ENCODE data around the gene MGAT4D. TPM values are rescaled to one million over a fixed set of nuclear protein-coding genes. Genes with fewer than 3 reads are reported as not detected.

MGAT4D gene
- total and polyA plus RNA-seq, 8 donors: 0.43 TPM; not detected in 7

- no peaks in the 10 kb centered on the region for H3K36me3 ChIP-seq
- intact Hi-C loops (cut with DNase I): no loop called here
- H3K4me3 ChIP-seq: peak overlapping the region in 1 of 4 donors; percentile 43
- 91 to 92% methylated on average over 11 of the region's 11 CpGs for WGBS, 2 donors
- no peaks in the 10 kb centered on the region for H3K9me3 ChIP-seq
- ATAC-seq (no peak), DNase-seq (no peak), FAIRE-seq (no peak)
- no peak for TF ChIP-seq CTCF (IDR thresholded peaks at IDR 0.05)
- H3K27me3 ChIP-seq: peaks cover 0 to 5% (median 0%) of the 10 kb centered on the region in 4 donors
- H3K4me1 ChIP-seq: no peaks in the 10 kb centered on the region
- H3K27ac ChIP-seq: no peak overlapping the region
Measured at GRCh38 chr4:140497405-140497746, 717 bp downstream of the MGAT4D start.

- H3K36me3 ChIP-seq: no peaks in the 10 kb centered on the region
- no peak for TF ChIP-seq CTCF (IDR thresholded peaks at IDR 0.05)
- no peaks in the 10 kb centered on the region for H3K4me1 ChIP-seq
- intact Hi-C loops (cut with DNase I): no loop called here
- H3K27me3 ChIP-seq: no peaks in the 10 kb centered on the region
- DNase-seq: no peak
- no peak overlapping the region for H3K27ac ChIP-seq
- H3K9me3 ChIP-seq: no peaks in the 10 kb centered on the region
- WGBS, 2 donors: 58 to 77% methylated on average over 1 of the region's 1 CpG
- H3K4me3 ChIP-seq: no peak overlapping the region
- FAIRE-seq: no peak
- no peak for ATAC-seq
Measured at GRCh38 chr4:140485939-140486338, 12.2 kb downstream of the MGAT4D start.

DNA sequence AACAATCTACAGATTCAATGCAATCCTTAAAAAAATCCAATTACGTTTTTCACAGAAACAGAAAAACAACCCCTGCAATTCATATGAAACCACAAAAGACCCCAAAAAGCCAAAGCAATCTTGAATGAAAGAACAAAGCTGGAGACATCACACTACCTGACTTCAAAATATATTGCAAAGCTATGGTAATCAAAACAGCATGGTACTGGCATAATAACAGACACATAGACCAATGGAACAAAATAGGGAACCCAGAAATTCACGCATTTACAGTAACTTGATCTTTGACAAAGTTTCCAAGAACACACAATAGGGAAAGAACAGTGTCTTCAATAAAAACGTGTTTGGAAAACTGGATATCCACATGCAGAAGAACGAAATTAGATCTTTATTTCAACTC, 14.6 kb downstream of the MGAT4D start:
- no peak overlapping the region for H3K4me3 ChIP-seq
- no peak for ATAC-seq
- no peaks in the 10 kb centered on the region for H3K4me1 ChIP-seq
- no peak for FAIRE-seq
- intact Hi-C loops (cut with DNase I): no loop called here
- no peak for TF ChIP-seq CTCF (IDR thresholded peaks at IDR 0.05)
- 74 to 83% methylated on average over 4 of the region's 4 CpGs for WGBS, 2 donors
- no peak overlapping the region for H3K27ac ChIP-seq
- H3K9me3 ChIP-seq: no peaks in the 10 kb centered on the region
- no peaks in the 10 kb centered on the region for H3K36me3 ChIP-seq
- DNase-seq: no peak
- no peaks in the 10 kb centered on the region for H3K27me3 ChIP-seq

DNA sequence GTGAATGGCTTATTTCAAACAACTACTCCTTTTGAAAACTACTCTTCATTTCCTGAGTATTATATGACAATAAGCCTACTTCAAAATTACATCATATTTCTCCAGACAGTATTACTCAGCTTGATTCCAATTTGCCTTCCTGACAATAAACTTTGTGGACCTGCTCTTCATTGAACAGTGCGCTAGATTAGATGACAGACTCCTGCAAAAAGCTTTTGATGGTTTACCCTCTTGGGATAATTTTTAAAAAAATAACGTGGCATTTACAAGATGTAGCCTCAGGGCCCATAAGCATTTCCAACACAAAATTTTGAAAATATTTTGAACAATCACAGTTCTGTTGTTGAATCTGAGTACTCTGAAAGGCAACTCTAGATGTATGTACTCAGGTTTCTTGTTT, 25.9 kb downstream of the MGAT4D start:
- no peak for FAIRE-seq
- no peaks in the 10 kb centered on the region for H3K9me3 ChIP-seq
- 82 to 83% methylated on average over 2 of the region's 2 CpGs for WGBS, 2 donors
- H3K4me3 ChIP-seq: no peak overlapping the region
- no peak for TF ChIP-seq CTCF (IDR thresholded peaks at IDR 0.05)
- ATAC-seq: no peak
- H3K4me1 ChIP-seq: no peaks in the 10 kb centered on the region
- H3K36me3 ChIP-seq: no peaks in the 10 kb centered on the region
- H3K27me3 ChIP-seq: no peaks in the 10 kb centered on the region
- no peak overlapping the region for H3K27ac ChIP-seq
- intact Hi-C loops (cut with DNase I): no loop called here
- DNase-seq: no peak

DNA sequence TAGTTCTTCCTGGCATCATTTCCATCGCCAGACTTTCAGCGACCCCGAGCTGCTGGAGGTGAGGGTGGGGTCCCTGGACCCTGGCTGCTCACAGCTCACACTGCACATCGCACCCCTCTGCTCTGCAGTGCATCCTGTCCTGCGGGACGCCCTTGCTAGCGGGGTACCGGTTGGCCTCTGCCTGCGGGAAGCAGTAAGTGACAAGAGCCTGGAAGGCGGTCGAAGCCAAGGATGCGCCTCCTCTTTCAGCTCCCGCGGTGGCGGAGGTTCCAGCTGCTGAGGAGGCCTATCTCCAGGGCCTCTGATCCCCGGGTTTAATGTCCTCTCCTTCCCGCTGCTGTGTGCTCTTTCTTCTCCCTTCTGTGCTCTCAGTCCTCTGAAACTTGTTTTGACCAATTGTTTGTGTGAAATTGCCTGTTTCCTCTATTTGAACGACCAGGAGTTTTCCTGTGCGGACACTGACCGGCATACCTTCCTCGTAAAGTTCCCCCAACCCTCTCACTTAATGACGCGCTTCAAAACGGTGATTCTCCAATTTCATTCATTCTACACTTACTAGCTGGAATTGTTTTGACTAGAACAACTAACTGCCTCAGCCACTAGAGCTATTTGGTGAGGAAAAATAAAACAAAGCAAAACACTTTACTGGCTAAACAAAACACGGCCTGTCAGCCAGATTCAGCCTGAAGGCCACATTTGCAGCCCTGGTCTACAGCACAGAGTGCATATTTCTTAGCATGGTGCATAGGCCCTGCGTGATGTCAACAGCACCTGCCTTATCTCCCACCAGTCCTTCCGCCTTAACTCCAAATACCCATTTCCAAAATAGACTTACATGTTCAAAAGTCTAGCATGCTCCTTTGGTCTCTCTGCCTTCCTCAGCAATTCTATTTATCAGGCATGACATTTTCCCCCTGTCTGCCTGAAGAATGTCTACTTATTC, 28.0 kb downstream of the MGAT4D start:
- TF ChIP-seq CTCF (IDR thresholded peaks at IDR 0.05): no peak
- peak in 5 of 6 donors; percentile 25 to 60 (median 41) for DNase-seq
- H3K27me3 ChIP-seq: no peaks in the 10 kb centered on the region
- no peak overlapping the region for H3K27ac ChIP-seq
- no peaks in the 10 kb centered on the region for H3K9me3 ChIP-seq
- intact Hi-C loops (cut with DNase I): no loop called here
- no peaks in the 10 kb centered on the region for H3K4me1 ChIP-seq
- no peak overlapping the region for H3K4me3 ChIP-seq
- 73 to 79% methylated on average over 27 of the region's 27 CpGs for WGBS, 2 donors
- H3K36me3 ChIP-seq: no peaks in the 10 kb centered on the region
- peak; percentile 77 to 94 (median 86) for ATAC-seq
- FAIRE-seq: no peak

Data from pancreas (tissue), 10 donors.